AG04450 (cell line): Measurements from ENCODE around the gene ENOX1. TPM values are rescaled to one million over a fixed set of nuclear protein-coding genes. Genes with fewer than 3 reads are reported as not detected.
A peak's percentile ranks its signal among the peaks of the same experiment; 100 is the strongest.

Experiments used
- CTCF ChIA-PET: fragments of 300-600, 350-600 bp; formaldehyde crosslinking; extraction: SDS; loops from one replicate; lab custom pipeline; 2022; ENCODE audit warnings: antibody characterized with exemption, inconsistent platforms; lab: Charles Lee
- POLR2A ChIA-PET: fragments of 350-600 bp; formaldehyde crosslinking; extraction: SDS; loops from one replicate; lab custom pipeline; 2021; ENCODE audit warnings: antibody characterized with exemption, inconsistent platforms; lab: Yijun Ruan, JAX
- DNase-seq: peaks from one replicate; pipeline ENCODE4 v3.0.0-alpha.2; 2011; ENCODE audit warnings: low read depth, low spot score
- H3K27ac ChIP-seq: one replicate; pipeline ENCODE4 v1.5.1; 2012; ENCODE audit warnings: low read depth, low read length, control low read depth
- H3K27me3 ChIP-seq: one replicate; pipeline ENCODE4 v1.6.0; 2012; ENCODE audit warnings: low read length; ENCODE audit not compliant: control insufficient read depth, insufficient read depth
- H3K4me3 ChIP-seq: 2 replicates; pipeline ENCODE4 v1.5.1; 2011; ENCODE audit warnings: mild to moderate bottlenecking, low read depth, low read length, control low read depth
- H3K9me3 ChIP-seq: 2 replicates; pipeline ENCODE4 v1.5.1; 2012; ENCODE audit warnings: low read length; ENCODE audit not compliant: control insufficient read depth, insufficient read depth
- polyA plus RNA-seq: library from polyadenylated mRNA; depleted of rRNA; stranded (reverse); fragments of >200 nt; gene quantifications from 2 replicates; pipeline ENCODE4 v1.2.3, GENCODE V29; 2011
- TF ChIP-seq, protein P1 (sequence below): IDR thresholded peaks from 2 replicates; pipeline ENCODE4 v1.5.1; 2011; ENCODE audit warnings: low read depth, low read length, control low read depth, inconsistent platforms

ENOX1 gene
- polyA plus RNA-seq, 1 experiment: 3.9 TPM

GRCh38 chr13:43303033-43303729, 483.6 kb downstream of the ENOX1 start:
- POLR2A ChIA-PET: no interaction called here
- CTCF ChIA-PET: interaction anchor here (0.6 to 1.8 kb wide), 8 partner anchors 14 to 501 kb away, joined by 3 to 9 read pairs (median 4); no protein-coding TSS in a partner anchor
- Histone ChIP-seq H3K9me3 (no peaks in the 10 kb centered on the region), H3K4me3 (no peak overlapping the region), H3K27ac (peak overlapping the region; percentile 66), H3K27me3 (no peaks in the 10 kb centered on the region)
- TF ChIP-seq, protein P1, sequence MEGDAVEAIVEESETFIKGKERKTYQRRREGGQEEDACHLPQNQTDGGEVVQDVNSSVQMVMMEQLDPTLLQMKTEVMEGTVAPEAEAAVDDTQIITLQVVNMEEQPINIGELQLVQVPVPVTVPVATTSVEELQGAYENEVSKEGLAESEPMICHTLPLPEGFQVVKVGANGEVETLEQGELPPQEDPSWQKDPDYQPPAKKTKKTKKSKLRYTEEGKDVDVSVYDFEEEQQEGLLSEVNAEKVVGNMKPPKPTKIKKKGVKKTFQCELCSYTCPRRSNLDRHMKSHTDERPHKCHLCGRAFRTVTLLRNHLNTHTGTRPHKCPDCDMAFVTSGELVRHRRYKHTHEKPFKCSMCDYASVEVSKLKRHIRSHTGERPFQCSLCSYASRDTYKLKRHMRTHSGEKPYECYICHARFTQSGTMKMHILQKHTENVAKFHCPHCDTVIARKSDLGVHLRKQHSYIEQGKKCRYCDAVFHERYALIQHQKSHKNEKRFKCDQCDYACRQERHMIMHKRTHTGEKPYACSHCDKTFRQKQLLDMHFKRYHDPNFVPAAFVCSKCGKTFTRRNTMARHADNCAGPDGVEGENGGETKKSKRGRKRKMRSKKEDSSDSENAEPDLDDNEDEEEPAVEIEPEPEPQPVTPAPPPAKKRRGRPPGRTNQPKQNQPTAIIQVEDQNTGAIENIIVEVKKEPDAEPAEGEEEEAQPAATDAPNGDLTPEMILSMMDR: peak; percentile 59
- DNase-seq: no peak

GRCh38 chr13:43301346-43301969, 485.3 kb downstream of the ENOX1 start:
- H3K27ac ChIP-seq: no peak overlapping the region
- ChIA-PET POLR2A (interaction anchor here (0.7 to 1.2 kb wide), 4 partner anchors 32 to 305 kb away, joined by 3 to 5 read pairs (median 4); no protein-coding TSS in a partner anchor), CTCF (interaction anchor here (1.0 kb wide), 1 partner anchor 206 kb away, joined by 3 read pairs; no protein-coding TSS in a partner anchor)
- no peak overlapping the region for H3K4me3 ChIP-seq
- H3K9me3 ChIP-seq: no peaks in the 10 kb centered on the region
- DNase-seq: no peak
- TF ChIP-seq, protein P1: no peak
- no peaks in the 10 kb centered on the region for H3K27me3 ChIP-seq

GRCh38 chr13:43300865-43301264, 485.9 kb downstream of the ENOX1 start:
- ChIA-PET POLR2A (no interaction called here), CTCF (interaction anchor here (0.5 to 1.0 kb wide), 2 partner anchors 106 to 206 kb away, joined by 3 read pairs; no protein-coding TSS in a partner anchor)
- Histone ChIP-seq H3K4me3 (no peak overlapping the region), H3K27ac (no peak overlapping the region), H3K27me3 (no peaks in the 10 kb centered on the region), H3K9me3 (no peaks in the 10 kb centered on the region)
- TF ChIP-seq, protein P1: no peak
- DNase-seq: no peak

DNA sequence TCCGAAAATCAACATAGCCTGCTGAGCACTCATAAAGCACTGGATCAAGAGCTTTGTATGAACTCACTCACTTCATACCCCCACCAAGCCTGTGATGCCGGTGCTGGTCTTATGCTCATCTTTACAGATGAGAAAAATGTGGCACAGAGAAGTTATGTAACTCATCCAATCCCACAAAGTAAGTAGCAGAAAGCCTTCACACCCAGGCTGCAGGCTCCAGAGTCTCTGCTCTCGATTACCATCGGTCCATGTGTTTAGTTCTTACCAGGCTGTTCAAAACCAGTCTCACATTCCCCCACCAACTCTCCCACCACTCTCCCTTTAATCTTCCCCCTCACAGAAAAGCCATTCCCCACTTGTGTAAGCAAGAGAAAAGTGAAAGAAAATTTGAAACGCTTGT, 487.4 kb downstream of the ENOX1 start:
- Histone ChIP-seq H3K27ac (no peak overlapping the region), H3K27me3 (no peaks in the 10 kb centered on the region), H3K4me3 (no peak overlapping the region), H3K9me3 (no peaks in the 10 kb centered on the region)
- ChIA-PET CTCF (no interaction called here), POLR2A (no interaction called here)
- TF ChIP-seq, protein P1: no peak
- no peak for DNase-seq

DNA sequence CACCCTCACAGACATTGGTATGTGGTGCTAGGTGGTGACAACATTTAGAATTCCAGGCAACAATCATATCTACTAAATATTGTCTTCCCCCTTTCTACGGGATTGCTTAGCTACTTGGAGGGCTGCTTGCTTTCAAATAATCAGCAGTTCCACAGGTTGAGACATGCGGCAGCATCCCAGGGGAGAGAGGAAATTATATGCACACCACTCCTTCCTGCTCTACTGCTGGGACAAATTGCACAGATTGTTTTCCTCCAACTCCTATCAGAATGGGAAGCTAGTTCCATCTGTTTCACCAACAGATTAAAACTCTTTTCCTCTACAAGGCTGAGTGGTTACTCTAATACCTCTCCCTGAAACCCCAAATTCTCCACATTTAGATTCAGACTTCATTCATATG, 488.0 kb downstream of the ENOX1 start:
- H3K27ac ChIP-seq: no peak overlapping the region
- H3K27me3 ChIP-seq: no peaks in the 10 kb centered on the region
- TF ChIP-seq, protein P1: no peak
- no peaks in the 10 kb centered on the region for H3K9me3 ChIP-seq
- DNase-seq: no peak
- H3K4me3 ChIP-seq: no peak overlapping the region
- ChIA-PET POLR2A (no interaction called here), CTCF (no interaction called here)
